Naive B cell (primary cell): Measurements from ENCODE around the gene PRKAG2. TPM values are rescaled to one million over a fixed set of nuclear protein-coding genes. Genes with fewer than 3 reads are reported as not detected.

ENCODE experiments used
- ATAC-seq, 2 donors: fragments of 150-1000 bp; cut with Tn5 transposase; 2 replicates each; pipeline ENCODE4 v1.10.0; 2021; ENCODE audit warnings: low read depth in 2 of 2, mild to moderate bottlenecking in 2 of 2, moderate library complexity in 2 of 2
- DNase-seq: peaks from one replicate; pipeline ENCODE4 v3.0.0; 2022
- H3K27ac Mint-ChIP-seq, 6 donors: one replicate each; pipeline ENCODE4 v1.8.0; 2020 to 2022; ENCODE audit warnings: mild to moderate bottlenecking in 6 of 6, mixed read lengths in 6 of 6, moderate library complexity in 5 of 6, inconsistent platforms in 2 of 6
- H3K27me3 Mint-ChIP-seq, 3 donors: one replicate each; pipeline ENCODE4 v1.8.0; 2021 to 2022; ENCODE audit warnings: mixed read lengths in 3 of 3, mild to moderate bottlenecking in 1 of 3
- H3K36me3 Mint-ChIP-seq, 2 donors: one replicate each; pipeline ENCODE4 v1.8.0; 2020 to 2022; ENCODE audit warnings: mixed read lengths in 2 of 2, inconsistent platforms in 1 of 2, mild to moderate bottlenecking in 1 of 2
- H3K4me1 Mint-ChIP-seq, 3 donors: one replicate each; pipeline ENCODE4 v1.8.0; 2020 to 2022; ENCODE audit warnings: mixed read lengths in 3 of 3, inconsistent platforms in 1 of 3, mild to moderate bottlenecking in 1 of 3, moderate library complexity in 1 of 3
- H3K4me3 Mint-ChIP-seq, 8 donors: one replicate each; pipeline ENCODE4 v1.8.0; 2020 to 2022; ENCODE audit warnings: mild to moderate bottlenecking in 8 of 8, mixed read lengths in 8 of 8, moderate library complexity in 8 of 8, inconsistent platforms in 2 of 8
- H3K9me3 Mint-ChIP-seq, 7 donors: one replicate each; pipeline ENCODE4 v1.8.0; 2020 to 2022; ENCODE audit warnings: mixed read lengths in 7 of 7, mild to moderate bottlenecking in 5 of 7, inconsistent platforms in 2 of 7, moderate library complexity in 1 of 7
- polyA plus RNA-seq, 6 donors: library from polyadenylated mRNA; unstranded; fragments of 300-500 nt; fragmentation: Illumina TruSeq; gene quantifications; one replicate each; pipeline ENCODE4 v1.2.3, GENCODE V29; 2021; ENCODE audit warnings: low read depth in 6 of 6

PRKAG2 gene
- polyA plus RNA-seq, 6 donors from 2014 or later = 16.2 to 25.4 (median 20.0) TPM

GRCh38 chr7:151897161-151897731, 20.3 kb upstream of the PRKAG2 start:
- H3K4me3 Mint-ChIP-seq = no peak overlapping the region
- peaks cover 0 to 4% (median 0%) of the 10 kb centered on the region in 3 donors for H3K4me1 Mint-ChIP-seq
- H3K27me3 Mint-ChIP-seq = peaks cover 18 to 70% (median 60%) of the 10 kb centered on the region in 3 donors
- ATAC-seq = no peak
- no peaks in the 10 kb centered on the region for H3K9me3 Mint-ChIP-seq
- H3K27ac Mint-ChIP-seq = peak overlapping the region in 1 of 6 donors; percentile 10
- no peak for DNase-seq
- no peaks in the 10 kb centered on the region for H3K36me3 Mint-ChIP-seq

GRCh38 chr7:151896486-151896885, 19.6 kb upstream of the PRKAG2 start:
- ATAC-seq (no peak), DNase-seq (no peak)
- Mint-ChIP-seq H3K9me3 (no peaks in the 10 kb centered on the region), H3K4me3 (no peak overlapping the region), H3K36me3 (no peaks in the 10 kb centered on the region), H3K27ac (no peak overlapping the region), H3K4me1 (peaks cover 0 to 4% (median 0%) of the 10 kb centered on the region in 3 donors), H3K27me3 (peaks cover 18 to 67% (median 61%) of the 10 kb centered on the region in 3 donors)

DNA sequence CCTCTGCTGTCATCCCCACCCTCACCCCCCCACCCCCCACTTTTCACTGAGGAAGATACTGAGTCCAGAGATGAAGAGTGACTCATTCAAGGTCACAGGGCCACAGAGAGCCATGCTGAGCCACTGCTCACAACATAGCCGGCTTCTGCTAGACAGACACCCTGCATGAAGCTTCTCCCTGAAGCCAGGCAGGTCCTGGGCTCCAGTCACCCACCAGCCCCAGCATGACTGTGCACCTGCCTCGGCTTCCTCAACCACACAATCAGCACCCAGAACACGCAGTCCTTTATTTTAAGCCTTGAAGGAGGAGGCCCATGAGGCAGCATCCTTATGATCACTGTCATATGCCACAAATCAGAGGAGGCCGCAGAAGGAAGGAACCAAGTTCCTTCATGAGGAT, 19.2 kb upstream of the PRKAG2 start:
- Mint-ChIP-seq H3K36me3 (no peaks in the 10 kb centered on the region), H3K27me3 (peaks cover 21 to 63% (median 61%) of the 10 kb centered on the region in 3 donors), H3K4me1 (peaks cover 0 to 4% (median 0%) of the 10 kb centered on the region in 3 donors), H3K27ac (peak overlapping the region in 1 of 6 donors; percentile 55), H3K4me3 (no peak overlapping the region), H3K9me3 (no peaks in the 10 kb centered on the region)
- ATAC-seq = no peak
- DNase-seq = no peak

GRCh38 chr7:151895631-151896031, 18.7 kb upstream of the PRKAG2 start:
- no peaks in the 10 kb centered on the region for H3K9me3 Mint-ChIP-seq
- H3K36me3 Mint-ChIP-seq = no peaks in the 10 kb centered on the region
- H3K27me3 Mint-ChIP-seq = peaks cover 23 to 65% (median 64%) of the 10 kb centered on the region in 3 donors
- H3K4me1 Mint-ChIP-seq = peaks cover 0 to 4% (median 3%) of the 10 kb centered on the region in 3 donors
- no peak overlapping the region for H3K4me3 Mint-ChIP-seq
- ATAC-seq (no peak), DNase-seq (no peak)
- no peak overlapping the region for H3K27ac Mint-ChIP-seq

GRCh38 chr7:151895008-151895630, 18.2 kb upstream of the PRKAG2 start:
- no peaks in the 10 kb centered on the region for H3K36me3 Mint-ChIP-seq
- no peak overlapping the region for H3K4me3 Mint-ChIP-seq
- H3K4me1 Mint-ChIP-seq = peaks cover 0 to 8% (median 4%) of the 10 kb centered on the region in 3 donors
- DNase-seq (no peak), ATAC-seq (no peak)
- H3K27me3 Mint-ChIP-seq = peaks cover 18 to 65% (median 63%) of the 10 kb centered on the region in 3 donors
- no peaks in the 10 kb centered on the region for H3K9me3 Mint-ChIP-seq
- no peak overlapping the region for H3K27ac Mint-ChIP-seq

- no peaks in the 10 kb centered on the region for H3K36me3 Mint-ChIP-seq
- peaks cover 0 to 8% (median 4%) of the 10 kb centered on the region in 3 donors for H3K4me1 Mint-ChIP-seq
- H3K27ac Mint-ChIP-seq = peak overlapping the region in 2 of 6 donors; percentile 63 to 70
- ATAC-seq (no peak), DNase-seq (no peak)
- H3K27me3 Mint-ChIP-seq = peaks cover 18 to 61% (median 56%) of the 10 kb centered on the region in 3 donors
- H3K4me3 Mint-ChIP-seq = no peak overlapping the region
- H3K9me3 Mint-ChIP-seq = no peaks in the 10 kb centered on the region
Observed at GRCh38 chr7:151894111-151895007, 17.4 kb upstream of the PRKAG2 start.

GRCh38 chr7:151893405-151893923, 16.5 kb upstream of the PRKAG2 start:
- no peak overlapping the region for H3K4me3 Mint-ChIP-seq
- peaks cover 0 to 8% (median 4%) of the 10 kb centered on the region in 3 donors for H3K4me1 Mint-ChIP-seq
- no peaks in the 10 kb centered on the region for H3K9me3 Mint-ChIP-seq
- no peaks in the 10 kb centered on the region for H3K36me3 Mint-ChIP-seq
- ATAC-seq (no peak), DNase-seq (no peak)
- H3K27me3 Mint-ChIP-seq = peaks cover 18 to 59% (median 50%) of the 10 kb centered on the region in 3 donors
- no peak overlapping the region for H3K27ac Mint-ChIP-seq

GRCh38 chr7:151891753-151892152, 14.8 kb upstream of the PRKAG2 start:
- Mint-ChIP-seq H3K9me3 (no peaks in the 10 kb centered on the region), H3K27me3 (peaks cover 17 to 46% (median 45%) of the 10 kb centered on the region in 3 donors), H3K27ac (no peak overlapping the region), H3K36me3 (no peaks in the 10 kb centered on the region), H3K4me1 (peaks cover 0 to 8% (median 4%) of the 10 kb centered on the region in 3 donors), H3K4me3 (no peak overlapping the region)
- no peak for DNase-seq
- no peak for ATAC-seq

GRCh38 chr7:151891182-151891581, 14.3 kb upstream of the PRKAG2 start:
- DNase-seq (no peak), ATAC-seq (no peak)
- Mint-ChIP-seq H3K4me3 (no peak overlapping the region), H3K4me1 (peaks cover under 1 to 8% (median 4%) of the 10 kb centered on the region in 3 donors), H3K27me3 (peaks cover 18 to 51% (median 48%) of the 10 kb centered on the region in 3 donors), H3K27ac (no peak overlapping the region), H3K36me3 (no peaks in the 10 kb centered on the region), H3K9me3 (peaks cover 0 to under 1% (median 0%) of the 10 kb centered on the region in 7 donors)

- peaks cover 21 to 58% (median 55%) of the 10 kb centered on the region in 3 donors for H3K27me3 Mint-ChIP-seq
- DNase-seq = no peak
Observed at GRCh38 chr7:151890355-151891004, 13.6 kb upstream of the PRKAG2 start.

GRCh38 chr7:151889406-151890354, 12.8 kb upstream of the PRKAG2 start:
- Mint-ChIP-seq H3K4me3 (peak overlapping the region in 1 of 8 donors; percentile 60), H3K27me3 (peaks cover 21 to 58% (median 57%) of the 10 kb centered on the region in 3 donors), H3K9me3 (peaks cover 0 to 1% (median 0%) of the 10 kb centered on the region in 7 donors), H3K27ac (no peak overlapping the region), H3K4me1 (peaks cover 3 to 8% (median 4%) of the 10 kb centered on the region in 3 donors), H3K36me3 (no peaks in the 10 kb centered on the region)
- ATAC-seq (no peak), DNase-seq (no peak)

More at GRCh38 chr7:151890355-151891004, 13.6 kb upstream of the PRKAG2 start:
- Mint-ChIP-seq H3K27ac (no peak overlapping the region), H3K4me1 (peaks cover 3 to 8% (median 4%) of the 10 kb centered on the region in 3 donors), H3K4me3 (no peak overlapping the region), H3K36me3 (no peaks in the 10 kb centered on the region), H3K9me3 (peaks cover 0 to 1% (median 0%) of the 10 kb centered on the region in 7 donors)
- ATAC-seq = peak in 1 of 2 donors; percentile 44
